22Rv1 (cell line): Measurements from ENCODE around the gene DOCK10.

Experiments used
- CTCF ChIP-seq: fragments of 450-650 bp; IDR thresholded peaks from 2 replicates; pipeline ENCODE4 v1.5.1; 2017; ENCODE audit warnings: mild to moderate bottlenecking
- ZFX ChIP-seq: fragments of 450-650 bp; IDR thresholded peaks from 2 replicates; pipeline ENCODE4 v1.6.1; 2017; ENCODE audit warnings: antibody characterized with exemption, borderline replicate concordance

GRCh38 chr2:224847961-224848850, 194.1 kb downstream of the DOCK10 start:
- TF ChIP-seq ZFX: no peak
- TF ChIP-seq CTCF: no peak
